ENCODE measurements around the gene CDC23.

CDC23 gene

DNA sequence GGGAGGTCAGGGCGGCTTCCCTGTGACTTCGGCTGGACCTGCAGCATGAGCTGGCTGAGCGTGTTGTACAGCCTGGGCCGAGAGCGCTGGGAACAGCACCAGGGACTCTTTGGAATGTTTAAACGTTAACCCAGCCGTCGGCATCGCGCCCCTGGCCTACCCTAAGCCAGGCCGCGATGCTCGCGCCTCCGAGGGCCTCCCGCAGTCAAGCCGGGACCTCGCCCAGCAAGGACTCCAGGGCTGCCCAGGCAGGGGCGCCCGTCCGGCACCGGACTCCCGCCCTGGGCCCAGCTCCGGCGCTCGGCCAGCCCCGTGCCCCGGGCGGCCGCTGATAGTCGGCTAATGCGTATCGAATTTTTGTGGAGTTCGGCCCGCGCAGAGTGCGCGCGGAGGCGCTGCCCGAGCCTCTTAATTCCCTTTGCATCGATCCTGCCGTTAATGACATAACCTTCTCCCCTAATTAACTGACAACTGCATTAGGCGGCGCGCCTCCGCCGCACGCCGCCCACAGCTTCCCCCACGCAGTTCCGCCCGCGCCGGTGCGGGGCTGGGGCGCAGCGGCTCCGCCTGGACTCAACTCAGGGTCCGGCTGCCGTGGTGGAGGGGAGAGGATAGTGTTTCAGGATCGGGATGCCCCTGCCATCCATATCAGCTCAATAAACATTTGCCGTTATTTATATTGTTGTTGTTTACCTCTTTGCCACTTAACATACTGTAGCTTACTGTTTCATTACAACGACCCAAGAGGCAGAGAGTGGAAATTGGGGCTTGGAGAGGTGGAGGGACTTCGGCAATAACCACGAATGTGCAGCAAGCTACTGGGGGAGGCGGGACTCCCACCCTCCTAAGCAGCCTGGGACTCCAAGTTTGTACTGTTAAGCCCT lies 28.8 kb upstream of the CDC23 start:
- Histone ChIP-seq H3K27ac (ENCODE audit: insufficient read depth, low read depth, low read length, poor library complexity, severe bottlenecking) (no peak overlapping the region), H3K4me3 (ENCODE audit: insufficient read depth, low read depth, low read length) (peak overlapping the region; percentile 40), H3K9me3 (ENCODE audit: control insufficient read depth, low read length) (no peaks in the 10 kb centered on the region), H3K27me3 (ENCODE audit: control insufficient read depth, insufficient read depth, low read length, poor library complexity, severe bottlenecking) (peaks cover 44% of the 10 kb centered on the region), H3K4me1 (ENCODE audit: control insufficient read depth, insufficient read depth, low read length) (peaks cover 28% of the 10 kb centered on the region), H3K36me3 (ENCODE audit: control insufficient read depth, insufficient read depth, low read length) (no peaks in the 10 kb centered on the region)
- WGBS, 2 experiments = 8 to 9% methylated on average over 65 to 66 of the region's 67 CpGs

- no peak overlapping the region for H3K4me3 ChIP-seq (ENCODE audit: insufficient read depth, low read depth, low read length)
- H3K27ac ChIP-seq (ENCODE audit: insufficient read depth, low read depth, low read length, poor library complexity, severe bottlenecking) = no peak overlapping the region
- peaks cover 44% of the 10 kb centered on the region for H3K27me3 ChIP-seq (ENCODE audit: control insufficient read depth, insufficient read depth, low read length, poor library complexity, severe bottlenecking)
- H3K36me3 ChIP-seq (ENCODE audit: control insufficient read depth, insufficient read depth, low read length) = no peaks in the 10 kb centered on the region
- peaks cover 19% of the 10 kb centered on the region for H3K4me1 ChIP-seq (ENCODE audit: control insufficient read depth, insufficient read depth, low read length)
- H3K9me3 ChIP-seq (ENCODE audit: control insufficient read depth, low read length) = no peaks in the 10 kb centered on the region
- 89 to 90% methylated on average over 3 of the region's 3 CpGs for WGBS, 2 experiments
These were observed 27.7 kb upstream of the CDC23 start for GRCh38 chr5:138240650-138241385.

DNA sequence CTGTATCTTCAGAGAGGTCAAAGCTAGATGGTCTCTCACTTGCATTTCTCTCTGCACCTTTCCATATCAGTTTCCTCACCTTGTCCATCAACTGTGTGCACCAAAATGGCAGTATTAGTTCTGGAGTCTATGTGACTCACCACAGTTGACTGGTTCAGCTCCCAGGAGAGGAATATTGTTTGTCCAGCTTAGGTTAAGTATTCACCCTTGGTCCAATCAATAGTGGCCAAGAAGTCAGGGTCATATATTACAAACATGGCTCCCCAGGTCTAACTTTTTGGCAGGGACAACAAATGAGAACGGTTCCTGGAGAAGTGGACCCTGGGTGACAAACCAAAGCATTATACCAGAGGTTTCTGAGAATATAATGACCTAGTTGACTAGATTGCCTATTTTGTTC lies 24.9 kb upstream of the CDC23 start:
- WGBS, 2 experiments = 95 to 97% methylated on average over 1 of the region's 1 CpG
- no peak overlapping the region for H3K4me3 ChIP-seq (ENCODE audit: insufficient read depth, low read depth, low read length)
- H3K36me3 ChIP-seq (ENCODE audit: control insufficient read depth, insufficient read depth, low read length) = no peaks in the 10 kb centered on the region
- H3K27ac ChIP-seq (ENCODE audit: insufficient read depth, low read depth, low read length, poor library complexity, severe bottlenecking) = no peak overlapping the region
- no peaks in the 10 kb centered on the region for H3K9me3 ChIP-seq (ENCODE audit: control insufficient read depth, low read length)
- peaks cover 8% of the 10 kb centered on the region for H3K4me1 ChIP-seq (ENCODE audit: control insufficient read depth, insufficient read depth, low read length)
- H3K27me3 ChIP-seq (ENCODE audit: control insufficient read depth, insufficient read depth, low read length, poor library complexity, severe bottlenecking) = peaks cover 41% of the 10 kb centered on the region

DNA sequence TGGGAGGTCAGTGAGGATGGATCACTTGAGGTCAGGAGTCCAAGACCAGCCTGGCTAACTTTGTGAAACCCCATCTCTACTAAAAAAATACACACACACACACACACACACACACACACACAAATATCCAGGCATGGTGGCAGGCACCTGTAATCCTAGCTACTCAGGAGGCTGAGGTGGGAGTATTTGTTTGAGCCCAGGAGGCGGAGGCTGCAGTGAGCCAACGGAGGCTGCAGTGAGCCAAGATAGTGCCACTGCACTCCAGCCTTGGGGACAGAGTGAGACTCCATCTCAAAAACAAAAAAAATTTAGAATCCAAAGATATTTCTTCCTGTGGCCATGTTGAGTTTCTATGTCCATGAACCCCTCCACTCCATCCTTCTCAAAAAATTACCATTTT lies 21.5 kb upstream of the CDC23 start:
- WGBS, 2 experiments = 83 to 94% methylated on average over 2 of the region's 2 CpGs
- H3K27me3 ChIP-seq (ENCODE audit: control insufficient read depth, insufficient read depth, low read length, poor library complexity, severe bottlenecking) = peaks cover 10% of the 10 kb centered on the region
- no peaks in the 10 kb centered on the region for H3K9me3 ChIP-seq (ENCODE audit: control insufficient read depth, low read length)
- H3K4me3 ChIP-seq (ENCODE audit: insufficient read depth, low read depth, low read length) = no peak overlapping the region
- H3K36me3 ChIP-seq (ENCODE audit: control insufficient read depth, insufficient read depth, low read length) = no peaks in the 10 kb centered on the region
- H3K4me1 ChIP-seq (ENCODE audit: control insufficient read depth, insufficient read depth, low read length) = no peaks in the 10 kb centered on the region
- no peak overlapping the region for H3K27ac ChIP-seq (ENCODE audit: insufficient read depth, low read depth, low read length, poor library complexity, severe bottlenecking)

GRCh38 chr5:138233280-138233679 lies 20.2 kb upstream of the CDC23 start:
- Histone ChIP-seq H3K9me3 (ENCODE audit: control insufficient read depth, low read length) (no peaks in the 10 kb centered on the region), H3K27me3 (ENCODE audit: control insufficient read depth, insufficient read depth, low read length, poor library complexity, severe bottlenecking) (no peaks in the 10 kb centered on the region), H3K27ac (ENCODE audit: insufficient read depth, low read depth, low read length, poor library complexity, severe bottlenecking) (no peak overlapping the region), H3K4me1 (ENCODE audit: control insufficient read depth, insufficient read depth, low read length) (no peaks in the 10 kb centered on the region), H3K36me3 (ENCODE audit: control insufficient read depth, insufficient read depth, low read length) (no peaks in the 10 kb centered on the region), H3K4me3 (ENCODE audit: insufficient read depth, low read depth, low read length) (no peak overlapping the region)
- WGBS, 2 experiments = 82 to 84% methylated on average over 2 of the region's 2 CpGs

DNA sequence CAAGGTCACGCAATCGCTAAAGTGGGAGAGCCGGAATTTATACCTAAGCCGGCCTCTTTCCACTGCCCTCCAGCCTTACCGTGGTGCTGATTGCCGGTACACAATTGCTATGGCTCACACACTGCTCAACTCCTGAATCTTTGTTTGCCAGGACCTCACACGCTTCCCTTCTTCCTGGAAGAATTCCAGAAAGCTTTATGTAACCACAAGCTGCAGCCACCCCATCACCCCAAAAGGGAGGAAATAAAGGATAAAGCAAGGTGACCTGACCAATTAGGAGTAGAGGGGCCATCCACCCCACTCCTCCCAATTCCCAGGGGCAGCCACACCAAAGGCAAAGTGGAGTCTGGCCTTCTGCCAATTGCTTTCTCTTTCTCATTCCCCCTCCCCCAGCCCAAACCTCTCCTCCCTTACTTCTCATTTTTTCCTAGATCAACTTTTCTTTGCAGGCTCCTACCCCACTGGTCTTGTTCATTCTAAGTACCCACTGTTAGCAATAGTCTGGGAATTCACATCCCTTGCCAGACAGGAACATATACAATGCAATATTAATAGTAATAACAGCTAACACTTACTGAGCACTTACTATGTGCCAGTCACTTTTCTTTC lies 18.0 kb upstream of the CDC23 start:
- H3K4me3 ChIP-seq (ENCODE audit: insufficient read depth, low read depth, low read length) = no peak overlapping the region
- H3K36me3 ChIP-seq (ENCODE audit: control insufficient read depth, insufficient read depth, low read length) = no peaks in the 10 kb centered on the region
- no peaks in the 10 kb centered on the region for H3K4me1 ChIP-seq (ENCODE audit: control insufficient read depth, insufficient read depth, low read length)
- no peaks in the 10 kb centered on the region for H3K27me3 ChIP-seq (ENCODE audit: control insufficient read depth, insufficient read depth, low read length, poor library complexity, severe bottlenecking)
- WGBS, 2 experiments = 84 to 86% methylated on average over 7 of the region's 7 CpGs
- no peaks in the 10 kb centered on the region for H3K9me3 ChIP-seq (ENCODE audit: control insufficient read depth, low read length)
- H3K27ac ChIP-seq (ENCODE audit: insufficient read depth, low read depth, low read length, poor library complexity, severe bottlenecking) = no peak overlapping the region

GRCh38 chr5:138230261-138230660 lies 17.1 kb upstream of the CDC23 start:
- no peak overlapping the region for H3K27ac ChIP-seq (ENCODE audit: insufficient read depth, low read depth, low read length, poor library complexity, severe bottlenecking)

GRCh38 chr5:138229387-138229786 lies 16.3 kb upstream of the CDC23 start:
- Histone ChIP-seq H3K27me3 (ENCODE audit: control insufficient read depth, insufficient read depth, low read length, poor library complexity, severe bottlenecking) (no peaks in the 10 kb centered on the region), H3K9me3 (ENCODE audit: control insufficient read depth, low read length) (no peaks in the 10 kb centered on the region), H3K27ac (ENCODE audit: insufficient read depth, low read depth, low read length, poor library complexity, severe bottlenecking) (no peak overlapping the region), H3K4me1 (ENCODE audit: control insufficient read depth, insufficient read depth, low read length) (no peaks in the 10 kb centered on the region), H3K4me3 (ENCODE audit: insufficient read depth, low read depth, low read length) (no peak overlapping the region), H3K36me3 (ENCODE audit: control insufficient read depth, insufficient read depth, low read length) (no peaks in the 10 kb centered on the region)
- 92 to 97% methylated on average over 6 of the region's 6 CpGs for WGBS, 2 experiments

More at GRCh38 chr5:138230261-138230660, 17.1 kb upstream of the CDC23 start:
- Histone ChIP-seq H3K27me3 (ENCODE audit: control insufficient read depth, insufficient read depth, low read length, poor library complexity, severe bottlenecking) (no peaks in the 10 kb centered on the region), H3K36me3 (ENCODE audit: control insufficient read depth, insufficient read depth, low read length) (no peaks in the 10 kb centered on the region), H3K4me3 (ENCODE audit: insufficient read depth, low read depth, low read length) (no peak overlapping the region), H3K4me1 (ENCODE audit: control insufficient read depth, insufficient read depth, low read length) (no peaks in the 10 kb centered on the region), H3K9me3 (ENCODE audit: control insufficient read depth, low read length) (no peaks in the 10 kb centered on the region)

DNA sequence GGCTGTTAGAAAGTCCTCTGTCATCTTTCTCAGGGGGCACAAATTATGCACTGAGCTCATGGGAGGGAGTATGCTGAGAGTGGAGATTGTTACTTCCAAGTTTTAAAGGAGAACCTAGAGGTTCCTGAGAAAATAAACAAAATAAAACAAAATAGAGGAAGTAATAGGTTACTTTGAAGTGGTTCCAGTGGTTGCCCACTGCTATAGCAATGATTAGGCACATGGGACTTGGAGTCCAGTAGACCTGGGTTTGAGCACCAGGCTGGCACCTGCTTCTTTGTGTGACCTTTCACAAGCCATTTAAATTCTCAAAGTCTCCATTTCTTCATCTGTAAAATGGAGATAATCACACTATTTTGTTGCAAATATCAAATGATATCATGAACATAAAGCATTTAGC lies 13.8 kb upstream of the CDC23 start:
- Histone ChIP-seq H3K36me3 (ENCODE audit: control insufficient read depth, insufficient read depth, low read length) (no peaks in the 10 kb centered on the region), H3K27me3 (ENCODE audit: control insufficient read depth, insufficient read depth, low read length, poor library complexity, severe bottlenecking) (no peaks in the 10 kb centered on the region), H3K27ac (ENCODE audit: insufficient read depth, low read depth, low read length, poor library complexity, severe bottlenecking) (no peak overlapping the region), H3K4me3 (ENCODE audit: insufficient read depth, low read depth, low read length) (no peak overlapping the region), H3K4me1 (ENCODE audit: control insufficient read depth, insufficient read depth, low read length) (no peaks in the 10 kb centered on the region), H3K9me3 (ENCODE audit: control insufficient read depth, low read length) (no peaks in the 10 kb centered on the region)

DNA sequence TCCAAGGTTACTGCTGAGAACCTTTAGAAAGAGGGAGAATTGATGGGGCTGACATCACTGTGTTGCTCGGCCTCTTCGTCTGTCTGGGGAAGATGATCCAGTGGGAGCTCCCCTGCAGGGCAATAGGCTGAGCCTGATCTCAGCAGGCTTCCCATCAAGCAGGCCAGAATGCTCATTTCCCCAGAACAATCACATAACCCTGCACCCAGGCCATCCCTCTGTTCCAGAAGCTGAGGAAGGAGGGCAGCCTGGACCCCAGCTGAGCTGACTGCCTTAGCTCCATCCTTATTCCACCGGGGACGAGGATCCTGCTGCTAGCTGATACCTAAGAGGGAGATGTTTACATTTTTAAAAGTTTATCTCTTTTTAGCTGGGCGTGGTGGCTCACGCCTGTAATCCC lies 11.6 kb upstream of the CDC23 start:
- Histone ChIP-seq H3K27me3 (ENCODE audit: control insufficient read depth, insufficient read depth, low read length, poor library complexity, severe bottlenecking) (no peaks in the 10 kb centered on the region), H3K4me1 (ENCODE audit: control insufficient read depth, insufficient read depth, low read length) (no peaks in the 10 kb centered on the region), H3K27ac (ENCODE audit: insufficient read depth, low read depth, low read length, poor library complexity, severe bottlenecking) (no peak overlapping the region), H3K4me3 (ENCODE audit: insufficient read depth, low read depth, low read length) (no peak overlapping the region), H3K9me3 (ENCODE audit: control insufficient read depth, low read length) (no peaks in the 10 kb centered on the region), H3K36me3 (ENCODE audit: control insufficient read depth, insufficient read depth, low read length) (no peaks in the 10 kb centered on the region)
- 89 to 90% methylated on average over 6 of the region's 6 CpGs for WGBS, 2 experiments

All from ectodermal cell (in vitro differentiated cells).